Thyroid gland (tissue), 4 donors: ENCODE measurements around the gene NDUFA13. TPM values are rescaled to one million over a fixed set of nuclear protein-coding genes. Genes with fewer than 3 reads are reported as not detected.

Experiments used
- DNase-seq, 2 donors: peaks; one replicate each; pipeline ENCODE4 v3.0.0-alpha.2; 2019
- H3K27ac ChIP-seq, 3 donors: fragments of 200-600 bp; sonication (generic); 1 replicate in 2 of 3; 2 replicates in 1 of 3; pipeline ENCODE4 v1.5.1; 2016 to 2019; ENCODE audit warnings: mild to moderate bottlenecking in 1 of 3, moderate library complexity in 1 of 3
- H3K27me3 ChIP-seq: fragments of 200-600 bp; sonication (generic); one replicate; pipeline ENCODE4 v1.5.1; 2019
- H3K36me3 ChIP-seq, 2 donors: fragments of 200-600 bp; sonication (generic); one replicate each; pipeline ENCODE4 v1.5.1; 2016 to 2019
- H3K4me1 ChIP-seq, 2 donors: fragments of 200-600 bp; sonication (generic); one replicate each; pipeline ENCODE4 v1.5.1; 2017 to 2019
- H3K4me3 ChIP-seq, 3 donors: fragments of 200-600 bp; sonication (generic); replicated peaks in 1 of 3; 1 replicate in 2 of 3; 2 replicates in 1 of 3; pipeline ENCODE4 v1.5.1; 2016; ENCODE audit warnings: mild to moderate bottlenecking in 1 of 3
- H3K9me3 ChIP-seq: fragments of 200-600 bp; sonication (generic); one replicate; pipeline ENCODE4 v1.5.1; 2017
- POLR2A ChIP-seq, 2 donors: fragments of 450-650 bp; IDR thresholded peaks; one replicate each; pipeline ENCODE4 v1.6.1; 2017; ENCODE audit warnings: antibody characterized with exemption in 2 of 2, mild to moderate bottlenecking in 2 of 2, moderate library complexity in 1 of 2
- WGBS, 2 donors: methylation state at CpG; one replicate each; pipeline ENCODE4 v1.1.5; 2017; 5-methylcytosine and 5-hydroxymethylcytosine counted together
- intact Hi-C: fragments of 100-400 bp; cut with DNase I; formaldehyde crosslinking; loops from one replicate; pipeline ENCODE4 v1.15.1; 2023
- total RNA-seq, 4 donors: library from RNA; depleted of rRNA; stranded (reverse); fragments of >200 nt; gene quantifications; one replicate each; pipeline ENCODE4 v1.2.3, GENCODE V29; 2016
- TF ChIP-seq, protein P1 (sequence below), 6 experiments: fragments of 200-600 bp in 3 of 6; fragments of 450-650 bp in 3 of 6; sonication (generic) in 3 of 6; IDR thresholded peaks; one replicate each; pipeline ENCODE4 v1.5.1; 2016 to 2019; ENCODE audit warnings: antibody characterized with exemption in 6 of 6, mild to moderate bottlenecking in 2 of 6, inconsistent platforms in 1 of 6, moderate library complexity in 1 of 6

Gene NDUFA13
- total RNA-seq, 4 donors from 2014 or later = 32.8 to 265 (median 63.6) TPM

GRCh38 chr19:19475015-19475765, 40.8 kb upstream of the NDUFA13 start:
- Histone ChIP-seq H3K4me3 (no peak overlapping the region), H3K27me3 (no peaks in the 10 kb centered on the region), H3K27ac (no peak overlapping the region), H3K36me3 (no peaks in the 10 kb centered on the region), H3K4me1 (peaks cover 11 to 15% of the 10 kb centered on the region in 2 donors), H3K9me3 (no peaks in the 10 kb centered on the region)
- no peak for DNase-seq
- intact Hi-C loops = loop anchor here (5.0 kb wide), 1 partner anchor 93 kb away; no protein-coding TSS in a partner anchor
- no peak for TF ChIP-seq POLR2A (IDR thresholded peaks at IDR 0.05)
- TF ChIP-seq, protein P1, sequence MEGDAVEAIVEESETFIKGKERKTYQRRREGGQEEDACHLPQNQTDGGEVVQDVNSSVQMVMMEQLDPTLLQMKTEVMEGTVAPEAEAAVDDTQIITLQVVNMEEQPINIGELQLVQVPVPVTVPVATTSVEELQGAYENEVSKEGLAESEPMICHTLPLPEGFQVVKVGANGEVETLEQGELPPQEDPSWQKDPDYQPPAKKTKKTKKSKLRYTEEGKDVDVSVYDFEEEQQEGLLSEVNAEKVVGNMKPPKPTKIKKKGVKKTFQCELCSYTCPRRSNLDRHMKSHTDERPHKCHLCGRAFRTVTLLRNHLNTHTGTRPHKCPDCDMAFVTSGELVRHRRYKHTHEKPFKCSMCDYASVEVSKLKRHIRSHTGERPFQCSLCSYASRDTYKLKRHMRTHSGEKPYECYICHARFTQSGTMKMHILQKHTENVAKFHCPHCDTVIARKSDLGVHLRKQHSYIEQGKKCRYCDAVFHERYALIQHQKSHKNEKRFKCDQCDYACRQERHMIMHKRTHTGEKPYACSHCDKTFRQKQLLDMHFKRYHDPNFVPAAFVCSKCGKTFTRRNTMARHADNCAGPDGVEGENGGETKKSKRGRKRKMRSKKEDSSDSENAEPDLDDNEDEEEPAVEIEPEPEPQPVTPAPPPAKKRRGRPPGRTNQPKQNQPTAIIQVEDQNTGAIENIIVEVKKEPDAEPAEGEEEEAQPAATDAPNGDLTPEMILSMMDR (IDR thresholded peaks at IDR 0.05) = no peak
- 79 to 89% methylated on average over 7 to 12 of the region's 21 CpGs for WGBS, 2 donors

- intact Hi-C loops = loop anchor here (5.0 kb wide), 1 partner anchor 94 kb away; no protein-coding TSS in a partner anchor
- Histone ChIP-seq H3K9me3 (no peaks in the 10 kb centered on the region), H3K4me3 (no peak overlapping the region), H3K27ac (no peak overlapping the region), H3K27me3 (no peaks in the 10 kb centered on the region), H3K36me3 (no peaks in the 10 kb centered on the region), H3K4me1 (peaks cover 11 to 15% of the 10 kb centered on the region in 2 donors)
- TF ChIP-seq POLR2A (IDR thresholded peaks at IDR 0.05) = no peak
- TF ChIP-seq, protein P1 (IDR thresholded peaks at IDR 0.05) = peak in 1 of 6 experiments; percentile 21
- peak in 1 of 2 donors; percentile 28 for DNase-seq
- 76 to 81% methylated on average over 19 of the region's 19 CpGs for WGBS, 2 donors
Measured at GRCh38 chr19:19475849-19476828, 39.9 kb upstream of the NDUFA13 start.

DNA sequence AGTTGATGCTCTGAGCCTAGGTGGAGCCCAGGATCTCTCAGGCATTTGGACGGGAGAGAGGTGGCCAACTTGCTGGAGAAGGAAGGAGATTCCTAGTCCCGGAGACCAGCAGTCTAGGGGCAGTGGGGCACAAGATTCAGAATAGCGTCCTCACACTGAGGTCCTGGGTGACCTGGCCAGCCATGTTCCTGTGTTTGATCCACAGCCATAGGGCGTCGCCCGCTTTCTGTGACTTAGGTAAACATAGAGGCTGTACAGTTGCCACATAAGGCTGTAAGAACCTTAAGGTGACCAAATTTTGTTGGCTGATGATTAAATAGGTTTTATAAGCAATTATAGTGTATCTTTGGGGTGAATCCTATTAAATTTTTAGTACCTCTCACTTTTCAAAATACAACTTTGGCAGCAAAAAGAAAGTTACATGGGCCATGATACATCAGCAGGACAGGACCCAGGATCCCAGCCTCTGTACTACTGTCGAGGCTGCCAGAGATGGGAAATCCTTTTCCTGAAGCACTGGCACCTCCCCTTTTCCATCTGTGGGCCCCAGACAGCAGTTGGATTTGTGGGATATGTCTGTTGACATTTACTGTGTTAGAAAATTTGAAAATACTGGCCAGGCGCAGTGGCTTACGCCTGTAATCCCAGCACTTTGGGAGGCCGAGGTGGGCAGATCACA, 38.2 kb upstream of the NDUFA13 start:
- 90 to 92% methylated on average over 10 of the region's 10 CpGs for WGBS, 2 donors
- no peak overlapping the region for H3K27ac ChIP-seq
- no peaks in the 10 kb centered on the region for H3K36me3 ChIP-seq
- no peaks in the 10 kb centered on the region for H3K9me3 ChIP-seq
- H3K4me3 ChIP-seq = no peak overlapping the region
- TF ChIP-seq POLR2A (IDR thresholded peaks at IDR 0.05) = no peak
- TF ChIP-seq, protein P1 (IDR thresholded peaks at IDR 0.05) = no peak
- H3K4me1 ChIP-seq = peaks cover 3 to 10% of the 10 kb centered on the region in 2 donors
- DNase-seq = no peak
- H3K27me3 ChIP-seq = no peaks in the 10 kb centered on the region
- intact Hi-C loops = loop anchor here (5.0 kb wide), 1 partner anchor 96 kb away; no protein-coding TSS in a partner anchor

- Histone ChIP-seq H3K27me3 (no peaks in the 10 kb centered on the region), H3K4me3 (no peak overlapping the region), H3K27ac (no peak overlapping the region), H3K36me3 (no peaks in the 10 kb centered on the region), H3K9me3 (no peaks in the 10 kb centered on the region), H3K4me1 (peaks cover 3 to 14% of the 10 kb centered on the region in 2 donors)
- TF ChIP-seq POLR2A (IDR thresholded peaks at IDR 0.05) = no peak
- TF ChIP-seq, protein P1 (IDR thresholded peaks at IDR 0.05) = no peak
- 67 to 77% methylated on average over 5 of the region's 5 CpGs for WGBS, 2 donors
- no peak for DNase-seq
- intact Hi-C loops = no loop called here
Measured at GRCh38 chr19:19480688-19481087, 35.3 kb upstream of the NDUFA13 start.
